Fibroblast of lung (primary cell): ENCODE measurements around the gene PPP1R1B. TPM values are rescaled to one million over a fixed set of nuclear protein-coding genes. Genes with fewer than 3 reads are reported as not detected.

Experiments used
- DNase-seq, 2 donors: peaks; one replicate each; pipeline versions ENCODE4 v3.0.0 to v3.0.0-alpha.2; 2010; ENCODE audit warnings: low read depth in 2 of 2
- H2AFZ ChIP-seq: 2 replicates; pipeline ENCODE4 v1.5.1; 2012; ENCODE audit warnings: low read length, control low read depth, inconsistent platforms
- H3K27ac ChIP-seq: 2 replicates; pipeline ENCODE4 v1.5.1; 2011; ENCODE audit warnings: low read length, control low read depth; ENCODE audit not compliant: insufficient read depth
- H3K27me3 ChIP-seq: 2 replicates; pipeline ENCODE4 v1.5.1; 2011; ENCODE audit warnings: mild to moderate bottlenecking, low read length; ENCODE audit not compliant: control insufficient read depth, insufficient read depth
- H3K36me3 ChIP-seq: 2 replicates; pipeline ENCODE4 v1.5.1; 2011; ENCODE audit warnings: low read length; ENCODE audit not compliant: control insufficient read depth, insufficient read depth
- H3K4me1 ChIP-seq: 2 replicates; pipeline ENCODE4 v1.5.1; 2011; ENCODE audit warnings: low read length; ENCODE audit not compliant: control insufficient read depth, insufficient read depth; ENCODE audit errors: extremely low read depth
- H3K4me2 ChIP-seq: 2 replicates; pipeline ENCODE4 v1.5.1; 2011; ENCODE audit warnings: low read length, control low read depth; ENCODE audit not compliant: insufficient read depth; ENCODE audit errors: extremely low read depth
- H3K4me3 ChIP-seq, 4 experiments: fragments of 200-600 bp in 1 of 4; sonication (generic) in 1 of 4; replicated peaks in 1 of 4; 2 replicates each; pipeline ENCODE4 v1.5.1; 2011 to 2016; ENCODE audit warnings: low read length in 4 of 4, low read depth in 3 of 4, mild to moderate bottlenecking in 3 of 4, control low read depth in 2 of 4, inconsistent platforms in 1 of 4, mixed read lengths in 1 of 4; ENCODE audit not compliant: insufficient read depth in 1 of 4; ENCODE audit errors: control extremely low read depth in 1 of 4
- H3K79me2 ChIP-seq: 2 replicates; pipeline ENCODE4 v1.5.1; 2012; ENCODE audit warnings: mild to moderate bottlenecking, low read length, inconsistent platforms; ENCODE audit not compliant: control insufficient read depth, insufficient read depth
- H3K9ac ChIP-seq: 2 replicates; pipeline ENCODE4 v1.5.1; 2011; ENCODE audit warnings: mild to moderate bottlenecking, low read length, control low read depth; ENCODE audit not compliant: insufficient read depth
- H3K9me3 ChIP-seq: 2 replicates; pipeline ENCODE4 v1.5.1; 2012; ENCODE audit warnings: low read depth, low read length; ENCODE audit not compliant: control insufficient read depth, insufficient read depth
- H4K20me1 ChIP-seq: 2 replicates; pipeline ENCODE4 v1.5.1; 2011; ENCODE audit warnings: low read length; ENCODE audit not compliant: control insufficient read depth, insufficient read depth; ENCODE audit errors: extremely low read depth
- EZH2 ChIP-seq: IDR thresholded peaks from 2 replicates; pipeline ENCODE4 v1.5.1; 2012; ENCODE audit warnings: low read length, control low read depth, mild to moderate bottlenecking; ENCODE audit errors: missing control alignments
- polyA plus RNA-seq, 2 donors: library from polyadenylated mRNA; depleted of rRNA in 1 of 2; stranded (reverse) in 1 of 2; unstranded in 1 of 2; fragments of >200 nt; gene quantifications; 2 replicates each; pipeline ENCODE4 v1.2.1, GENCODE V29; 2011 to 2012; ENCODE audit warnings: missing spikeins in 1 of 2
- total RNA-seq: library from RNA; depleted of rRNA; stranded (reverse); fragments of >200 nt; gene quantifications from 2 replicates; pipeline ENCODE4 v1.2.1, GENCODE V29; 2014
- TF ChIP-seq, protein P1 (sequence below), 2 donors: IDR thresholded peaks in 1 of 2; conservative IDR thresholded peaks in 1 of 2; 1 replicate in 1 of 2; 2 replicates in 1 of 2; pipeline ENCODE4 v1.5.1; 2011 to 2012; ENCODE audit warnings: low read length in 2 of 2, control low read depth in 1 of 2, inconsistent platforms in 1 of 2, low read depth in 1 of 2, mild to moderate bottlenecking in 1 of 2

PPP1R1B gene
- total and polyA plus RNA-seq, 2 donors (not counting 1 experiment from before 2014, with no cell fraction given), result under 0.01 to 0.05 TPM

DNA sequence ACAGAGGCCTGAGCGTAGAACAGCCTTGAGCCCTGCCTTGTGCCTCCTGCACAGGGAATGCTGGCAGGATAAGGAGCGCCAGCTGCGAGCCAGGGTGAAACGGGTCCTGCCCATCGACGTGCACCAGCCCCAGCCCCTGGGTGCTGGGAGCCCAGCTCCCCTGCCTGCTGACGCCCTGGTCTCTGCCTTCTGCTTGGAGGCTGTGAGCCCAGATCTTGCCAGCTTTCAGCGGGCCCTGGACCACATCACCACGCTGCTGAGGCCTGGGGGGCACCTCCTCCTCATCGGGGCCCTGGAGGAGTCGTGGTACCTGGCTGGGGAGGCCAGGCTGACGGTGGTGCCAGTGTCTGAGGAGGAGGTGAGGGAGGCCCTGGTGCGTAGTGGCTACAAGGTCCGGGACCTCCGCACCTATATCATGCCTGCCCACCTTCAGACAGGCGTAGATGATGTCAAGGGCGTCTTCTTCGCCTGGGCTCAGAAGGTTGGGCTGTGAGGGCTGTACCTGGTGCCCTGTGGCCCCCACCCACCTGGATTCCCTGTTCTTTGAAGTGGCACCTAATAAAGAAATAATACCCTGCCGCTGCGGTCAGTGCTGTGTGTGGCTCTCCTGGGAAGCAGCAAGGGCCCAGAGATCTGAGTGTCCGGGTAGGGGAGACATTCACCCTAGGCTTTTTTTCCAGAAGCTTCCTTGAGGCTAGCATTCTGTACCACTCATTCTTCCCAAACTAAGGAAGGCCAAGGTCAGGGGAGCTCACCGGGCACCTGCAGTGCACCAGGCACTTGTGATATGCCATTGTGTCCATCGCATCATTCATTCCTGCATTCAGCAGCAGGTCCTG lies 43.4 kb downstream of the PPP1R1B start:
- no peaks in the 10 kb centered on the region for H3K36me3 ChIP-seq
- TF ChIP-seq, protein P1, sequence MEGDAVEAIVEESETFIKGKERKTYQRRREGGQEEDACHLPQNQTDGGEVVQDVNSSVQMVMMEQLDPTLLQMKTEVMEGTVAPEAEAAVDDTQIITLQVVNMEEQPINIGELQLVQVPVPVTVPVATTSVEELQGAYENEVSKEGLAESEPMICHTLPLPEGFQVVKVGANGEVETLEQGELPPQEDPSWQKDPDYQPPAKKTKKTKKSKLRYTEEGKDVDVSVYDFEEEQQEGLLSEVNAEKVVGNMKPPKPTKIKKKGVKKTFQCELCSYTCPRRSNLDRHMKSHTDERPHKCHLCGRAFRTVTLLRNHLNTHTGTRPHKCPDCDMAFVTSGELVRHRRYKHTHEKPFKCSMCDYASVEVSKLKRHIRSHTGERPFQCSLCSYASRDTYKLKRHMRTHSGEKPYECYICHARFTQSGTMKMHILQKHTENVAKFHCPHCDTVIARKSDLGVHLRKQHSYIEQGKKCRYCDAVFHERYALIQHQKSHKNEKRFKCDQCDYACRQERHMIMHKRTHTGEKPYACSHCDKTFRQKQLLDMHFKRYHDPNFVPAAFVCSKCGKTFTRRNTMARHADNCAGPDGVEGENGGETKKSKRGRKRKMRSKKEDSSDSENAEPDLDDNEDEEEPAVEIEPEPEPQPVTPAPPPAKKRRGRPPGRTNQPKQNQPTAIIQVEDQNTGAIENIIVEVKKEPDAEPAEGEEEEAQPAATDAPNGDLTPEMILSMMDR (conservative IDR thresholded peaks at IDR 0.05 in 1 of 2, IDR thresholded peaks at IDR 0.05 in 1 of 2; ENCODE audit: low read depth in 1 of 2, low read length in 2 of 2), result no peak
- no peak for TF ChIP-seq EZH2

GRCh38 chr17:39670746-39671145 lies 44.0 kb downstream of the PPP1R1B start:
- Histone ChIP-seq H3K79me2 (no peaks in the 10 kb centered on the region), H3K27ac (no peak overlapping the region), H3K9ac (no peak overlapping the region), H3K27me3 (peaks cover 38% of the 10 kb centered on the region), H3K4me3 (no peak overlapping the region), H3K4me1 (peaks cover 2% of the 10 kb centered on the region), H3K4me2 (no peak overlapping the region), H3K9me3 (no peaks in the 10 kb centered on the region), H4K20me1 (no peaks in the 10 kb centered on the region), H2AFZ (no peak overlapping the region), H3K36me3 (no peaks in the 10 kb centered on the region)
- no peak for DNase-seq
- no peak for TF ChIP-seq EZH2
- TF ChIP-seq, protein P1 (conservative IDR thresholded peaks at IDR 0.05 in 1 of 2, IDR thresholded peaks at IDR 0.05 in 1 of 2; ENCODE audit: low read depth in 1 of 2, low read length in 2 of 2), result no peak

More for the DNA sequence above, 43.4 kb downstream of the PPP1R1B start:
- Histone ChIP-seq H3K79me2 (no peaks in the 10 kb centered on the region), H2AFZ (no peak overlapping the region), H3K27me3 (peaks cover 38% of the 10 kb centered on the region), H4K20me1 (no peaks in the 10 kb centered on the region), H3K4me2 (no peak overlapping the region), H3K4me1 (peaks cover 2% of the 10 kb centered on the region), H3K9ac (no peak overlapping the region), H3K4me3 (no peak overlapping the region), H3K27ac (no peak overlapping the region), H3K9me3 (no peaks in the 10 kb centered on the region)
- DNase-seq, result no peak

GRCh38 chr17:39671651-39672521 lies 45.1 kb downstream of the PPP1R1B start:
- H3K9ac ChIP-seq, result no peak overlapping the region
- no peak overlapping the region for H3K4me2 ChIP-seq
- H3K79me2 ChIP-seq, result no peaks in the 10 kb centered on the region
- H3K4me3 ChIP-seq, result no peak overlapping the region
- H3K27ac ChIP-seq, result no peak overlapping the region
- peak; percentile 25 to 35 for DNase-seq
- H2AFZ ChIP-seq, result no peak overlapping the region
- H3K9me3 ChIP-seq, result no peaks in the 10 kb centered on the region
- H3K27me3 ChIP-seq, result peaks cover 30% of the 10 kb centered on the region
- no peaks in the 10 kb centered on the region for H3K36me3 ChIP-seq
- no peaks in the 10 kb centered on the region for H4K20me1 ChIP-seq
- TF ChIP-seq, protein P1 (conservative IDR thresholded peaks at IDR 0.05 in 1 of 2, IDR thresholded peaks at IDR 0.05 in 1 of 2; ENCODE audit: low read depth in 1 of 2, low read length in 2 of 2), result peak; percentile 51 to 60
- no peak for TF ChIP-seq EZH2
- peaks cover 2% of the 10 kb centered on the region for H3K4me1 ChIP-seq
